Osteocyte (in vitro differentiated cells): ENCODE data around the gene CNNM4. TPM values are rescaled to one million over a fixed set of nuclear protein-coding genes. Genes with fewer than 3 reads are reported as not detected.
A peak's percentile ranks its signal among the peaks of the same experiment; 100 is the strongest.

Experiments
- DNase-seq: peaks from one replicate; pipeline ENCODE4 v3.0.0; 2021; ENCODE audit warnings: mixed read lengths; ENCODE audit not compliant: unreplicated experiment; ENCODE audit errors: extremely low spot score
- H3K27ac Mint-ChIP-seq: one replicate; pipeline ENCODE4 v1.8.0; 2021; ENCODE audit warnings: mild to moderate bottlenecking, mixed read lengths; ENCODE audit not compliant: unreplicated experiment
- H3K27me3 Mint-ChIP-seq: one replicate; pipeline ENCODE4 v1.8.0; 2021; ENCODE audit warnings: mixed read lengths; ENCODE audit not compliant: unreplicated experiment
- H3K36me3 Mint-ChIP-seq: one replicate; pipeline ENCODE4 v1.8.0; 2021; ENCODE audit warnings: mixed read lengths; ENCODE audit not compliant: unreplicated experiment
- H3K4me1 Mint-ChIP-seq: one replicate; pipeline ENCODE4 v1.8.0; 2021; ENCODE audit warnings: mixed read lengths; ENCODE audit not compliant: unreplicated experiment
- H3K4me3 Mint-ChIP-seq: one replicate; pipeline ENCODE4 v1.8.0; 2021; ENCODE audit warnings: mild to moderate bottlenecking, moderate library complexity, mixed read lengths; ENCODE audit not compliant: unreplicated experiment
- H3K9me3 Mint-ChIP-seq: one replicate; pipeline ENCODE4 v1.8.0; 2021; ENCODE audit warnings: mixed read lengths; ENCODE audit not compliant: unreplicated experiment
- CTCF ChIP-seq: fragments of 200-600 bp; sonication (generic); IDR thresholded peaks from 2 replicates; pipeline ENCODE4 v1.5.0; 2021; ENCODE audit warnings: antibody characterized with exemption, mild to moderate bottlenecking, moderate library complexity
- total RNA-seq: library from RNA; stranded (reverse); gene quantifications from 2 replicates; pipeline ENCODE4 v1.2.1, GENCODE V29; 2021

Gene CNNM4
- total RNA-seq, 1 donor from 2014 or later = 7.6 TPM

- H3K4me1 Mint-ChIP-seq = peaks cover 6% of the 10 kb centered on the region
- no peak overlapping the region for H3K4me3 Mint-ChIP-seq
- TF ChIP-seq CTCF = no peak
- no peak overlapping the region for H3K27ac Mint-ChIP-seq
- H3K36me3 Mint-ChIP-seq = peaks cover 33% of the 10 kb centered on the region
- no peak for DNase-seq
- H3K9me3 Mint-ChIP-seq = no peaks in the 10 kb centered on the region
- no peaks in the 10 kb centered on the region for H3K27me3 Mint-ChIP-seq
Observed at GRCh38 chr2:96727431-96727830, 33.3 kb upstream of the CNNM4 start.

- Mint-ChIP-seq H3K36me3 (peaks cover 38% of the 10 kb centered on the region), H3K27ac (no peak overlapping the region), H3K27me3 (no peaks in the 10 kb centered on the region), H3K9me3 (no peaks in the 10 kb centered on the region), H3K4me1 (peaks cover 6% of the 10 kb centered on the region), H3K4me3 (no peak overlapping the region)
- no peak for TF ChIP-seq CTCF
- no peak for DNase-seq
Observed at GRCh38 chr2:96729748-96730147, 31.0 kb upstream of the CNNM4 start.

GRCh38 chr2:96730212-96730611, 30.5 kb upstream of the CNNM4 start:
- no peak for TF ChIP-seq CTCF
- DNase-seq = no peak
- Mint-ChIP-seq H3K9me3 (no peaks in the 10 kb centered on the region), H3K36me3 (peaks cover 42% of the 10 kb centered on the region), H3K27me3 (no peaks in the 10 kb centered on the region), H3K27ac (peak overlapping the region; percentile 32), H3K4me3 (no peak overlapping the region), H3K4me1 (peaks cover 6% of the 10 kb centered on the region)

- H3K27ac Mint-ChIP-seq = no peak overlapping the region
Observed at GRCh38 chr2:96733931-96734330, 26.8 kb upstream of the CNNM4 start.

More at GRCh38 chr2:96733931-96734330, 26.8 kb upstream of the CNNM4 start:
- Mint-ChIP-seq H3K27me3 (no peaks in the 10 kb centered on the region), H3K9me3 (no peaks in the 10 kb centered on the region), H3K36me3 (peaks cover 30% of the 10 kb centered on the region), H3K4me1 (peaks cover 18% of the 10 kb centered on the region), H3K4me3 (no peak overlapping the region)
- DNase-seq = no peak
- TF ChIP-seq CTCF = no peak
